ENCODE data around the gene LSP1. TPM values are rescaled to one million over a fixed set of nuclear protein-coding genes. Genes with fewer than 3 reads are reported as not detected.
"Not testable (repeated sequence)": the region's sequence is repeated elsewhere in the genome, so short reads cannot be mapped to it uniquely, and the experiment has no call there.

LSP1 gene
- total RNA-seq, 4 donors from 2014 or later, result 73.7 to 105 (median 86.6) TPM

- intact Hi-C loops (cut with DNase I; ENCODE audit: low total_unique reads), result no loop called here
- TF ChIP-seq CTCF (IDR thresholded peaks at IDR 0.05), result no peak
- no peak for TF ChIP-seq POLR2A (IDR thresholded peaks at IDR 0.05)
Measured at GRCh38 chr11:1812274-1812673, 40.6 kb upstream of the LSP1 start.

GRCh38 chr11:1812801-1813200 lies 40.1 kb upstream of the LSP1 start:
- intact Hi-C loops (cut with DNase I; ENCODE audit: low total_unique reads), result no loop called here
- 85 to 93% methylated on average over 15 of the region's 15 CpGs for whole genome bisulfite sequencing, 2 donors
- peak in 1 of 2 donors; percentile 69 for DNase-seq (ENCODE audit: low spot score in 2 of 2)
- no peak overlapping the region for H3K4me3 ChIP-seq (ENCODE audit: low read depth, poor library complexity, severe bottlenecking)
- TF ChIP-seq POLR2A (IDR thresholded peaks at IDR 0.05) (no peak), CTCF (IDR thresholded peaks at IDR 0.05) (no peak)

More at GRCh38 chr11:1812274-1812673, 40.6 kb upstream of the LSP1 start:
- H3K4me3 ChIP-seq (ENCODE audit: low read depth, poor library complexity, severe bottlenecking), result no peak overlapping the region
- DNase-seq (ENCODE audit: low spot score in 2 of 2), result no peak
- WGBS, 2 donors, result 86 to 89% methylated on average over 5 of the region's 5 CpGs

DNA sequence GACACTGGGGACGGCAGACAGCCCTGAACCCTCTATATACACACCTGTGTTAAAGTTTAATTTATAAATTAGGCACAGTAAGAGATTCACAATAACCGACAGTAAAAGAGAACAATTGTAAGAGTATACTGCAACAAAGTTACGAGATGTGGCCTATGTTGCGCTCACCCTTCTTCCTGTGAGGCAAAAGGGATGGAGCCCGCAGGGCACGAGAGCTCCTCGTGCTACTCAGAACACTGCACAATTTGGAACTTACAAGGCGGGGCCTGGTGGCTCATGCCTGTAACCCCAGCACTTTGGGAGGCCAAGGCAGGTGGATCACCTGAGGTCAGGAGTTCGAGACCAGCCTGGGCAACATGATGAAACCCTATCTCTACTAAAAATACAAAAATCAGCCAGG lies 39.5 kb upstream of the LSP1 start:
- H3K4me3 ChIP-seq (ENCODE audit: low read depth, poor library complexity, severe bottlenecking); intact Hi-C loops (cut with DNase I; ENCODE audit: low total_unique reads): not testable (repeated sequence)
- peak in 1 of 2 donors; percentile 37 for DNase-seq (ENCODE audit: low spot score in 2 of 2)
- WGBS, 2 donors, result 85 to 89% methylated on average over 9 of the region's 9 CpGs

DNA sequence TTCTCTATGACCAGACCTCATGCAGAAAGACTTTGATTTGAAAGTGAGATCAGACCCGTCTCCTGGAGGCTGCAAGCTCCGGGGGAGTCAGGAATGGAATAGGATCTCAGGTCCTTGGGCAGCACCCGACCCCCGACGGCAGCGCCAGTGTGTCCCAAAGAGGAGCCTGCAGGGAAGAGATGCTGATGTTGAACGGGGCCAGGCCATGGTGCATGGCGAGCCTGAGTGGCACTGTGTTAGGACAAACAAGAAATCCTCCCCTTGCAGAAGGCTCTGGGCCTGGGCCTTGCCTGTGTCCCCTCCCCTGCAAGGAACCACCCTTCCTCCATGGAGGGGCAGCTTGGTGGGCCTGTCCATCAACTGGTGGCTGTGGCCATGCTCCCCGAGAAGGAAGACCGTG lies 38.2 kb upstream of the LSP1 start:
- TF ChIP-seq CTCF (IDR thresholded peaks at IDR 0.05) (no peak), POLR2A (IDR thresholded peaks at IDR 0.05) (no peak)
- H3K4me3 ChIP-seq (ENCODE audit: low read depth, poor library complexity, severe bottlenecking), result no peak overlapping the region
- DNase-seq (ENCODE audit: low spot score in 2 of 2), result peak in 1 of 2 donors; percentile 72
- WGBS, 2 donors, result 90 to 91% methylated on average over 10 of the region's 10 CpGs
- intact Hi-C loops (cut with DNase I; ENCODE audit: low total_unique reads), result no loop called here

- no peak overlapping the region for H3K4me3 ChIP-seq (ENCODE audit: low read depth, poor library complexity, severe bottlenecking)
- intact Hi-C loops (cut with DNase I; ENCODE audit: low total_unique reads), result no loop called here
- no peak for DNase-seq (ENCODE audit: low spot score in 2 of 2)
- TF ChIP-seq CTCF (IDR thresholded peaks at IDR 0.05) (no peak), POLR2A (IDR thresholded peaks at IDR 0.05) (no peak)
- WGBS, 2 donors, result 87 to 94% methylated on average over 8 of the region's 8 CpGs
Measured at GRCh38 chr11:1815311-1815710, 37.6 kb upstream of the LSP1 start.

GRCh38 chr11:1815751-1816150 lies 37.1 kb upstream of the LSP1 start:
- intact Hi-C loops (cut with DNase I; ENCODE audit: low total_unique reads), result no loop called here
- no peak overlapping the region for H3K4me3 ChIP-seq (ENCODE audit: low read depth, poor library complexity, severe bottlenecking)
- peak in 1 of 2 donors; percentile 56 for DNase-seq (ENCODE audit: low spot score in 2 of 2)
- no peak for TF ChIP-seq CTCF (IDR thresholded peaks at IDR 0.05)
- TF ChIP-seq POLR2A (IDR thresholded peaks at IDR 0.05), result no peak
- WGBS, 2 donors, result 88% methylated on average over 7 of the region's 7 CpGs
